KOPT-K1 (cell line): ENCODE results near the gene RDX.
"Not testable (repeated sequence)": the region's sequence is repeated elsewhere in the genome, so short reads cannot be mapped to it uniquely, and the experiment has no call there.

Experiments
- H3K27ac ChIP-seq: fragments of 200-600 bp; sonication (generic); 2 replicates; pipeline ENCODE4 v1.5.1; 2016; ENCODE audit warnings: antibody characterized with exemption, mild to moderate bottlenecking, low read depth, low read length; ENCODE audit not compliant: poor library complexity, severe bottlenecking
- H3K36me3 ChIP-seq: fragments of 200-600 bp; sonication (generic); 2 replicates; pipeline ENCODE4 v1.5.1; 2017; ENCODE audit warnings: antibody characterized with exemption, mild to moderate bottlenecking, low read length, moderate library complexity; ENCODE audit not compliant: insufficient read depth
- H3K9me3 ChIP-seq: fragments of 200-600 bp; sonication (generic); 2 replicates; pipeline ENCODE4 v1.5.1; 2017; ENCODE audit warnings: antibody characterized with exemption, low read length, mild to moderate bottlenecking; ENCODE audit not compliant: insufficient read depth, poor library complexity, severe bottlenecking

The RDX gene

DNA sequence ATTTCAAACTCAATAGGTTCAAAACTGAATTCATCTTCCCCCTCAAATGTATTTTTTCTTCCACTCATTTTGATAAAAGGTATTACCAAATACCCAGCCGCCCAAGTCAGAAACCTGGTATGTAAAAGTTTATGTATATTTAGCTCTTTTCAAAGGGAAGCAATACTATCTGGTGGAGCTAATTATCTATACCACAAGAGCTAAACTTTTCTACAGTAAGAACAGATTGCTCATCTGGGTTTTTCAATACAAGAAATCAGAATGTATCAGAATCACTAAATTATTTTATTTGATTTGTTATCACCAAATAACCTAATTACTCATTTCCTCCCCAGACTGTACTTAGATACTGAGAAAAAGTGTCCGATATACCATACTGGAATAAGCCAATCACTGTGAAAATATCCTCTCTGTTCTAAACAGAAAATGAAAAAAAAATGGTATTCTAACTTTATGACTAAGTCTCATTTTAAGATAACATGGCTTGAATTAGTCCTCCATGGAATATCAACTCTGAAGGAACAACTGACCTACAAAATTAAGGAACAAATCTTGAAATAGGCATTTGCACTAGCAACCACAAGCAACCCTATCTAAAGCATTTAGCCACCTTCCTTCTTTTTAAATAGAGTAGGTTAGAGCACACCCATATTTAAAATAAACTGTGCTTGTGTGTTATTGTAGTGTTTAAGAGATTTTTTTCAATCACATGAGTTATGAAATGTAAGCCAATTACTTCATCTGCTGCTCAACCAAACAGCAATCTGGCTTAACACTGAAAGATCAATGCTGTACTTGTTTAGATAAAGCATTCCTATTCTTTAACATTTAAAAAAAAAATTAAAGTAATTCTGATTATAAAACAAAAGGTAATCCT is 35.0 kb downstream of the RDX start:
- Histone ChIP-seq H3K36me3 (no peaks in the 10 kb centered on the region), H3K27ac (no peak overlapping the region), H3K9me3 (no peaks in the 10 kb centered on the region)

DNA sequence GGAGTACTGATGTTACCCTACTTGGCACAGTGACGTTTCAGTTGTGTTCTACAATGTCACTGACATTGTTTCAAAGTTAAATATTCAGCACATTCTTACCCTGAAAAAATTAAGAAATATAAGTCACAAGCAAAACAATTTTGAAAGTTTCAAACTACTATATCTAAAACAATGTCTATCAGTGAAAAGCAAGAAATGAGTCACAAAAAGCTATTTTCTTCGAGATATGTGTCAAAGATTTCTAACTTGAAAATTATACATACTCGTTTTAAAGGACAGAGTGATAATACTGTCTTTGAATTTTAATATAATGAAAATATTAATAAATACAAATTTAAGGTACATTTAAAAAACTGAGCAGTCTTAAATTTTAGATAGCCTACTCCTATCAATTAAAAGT is 42.9 kb downstream of the RDX start:
- Histone ChIP-seq H3K9me3 (no peaks in the 10 kb centered on the region), H3K36me3 (no peaks in the 10 kb centered on the region), H3K27ac (no peak overlapping the region)

DNA sequence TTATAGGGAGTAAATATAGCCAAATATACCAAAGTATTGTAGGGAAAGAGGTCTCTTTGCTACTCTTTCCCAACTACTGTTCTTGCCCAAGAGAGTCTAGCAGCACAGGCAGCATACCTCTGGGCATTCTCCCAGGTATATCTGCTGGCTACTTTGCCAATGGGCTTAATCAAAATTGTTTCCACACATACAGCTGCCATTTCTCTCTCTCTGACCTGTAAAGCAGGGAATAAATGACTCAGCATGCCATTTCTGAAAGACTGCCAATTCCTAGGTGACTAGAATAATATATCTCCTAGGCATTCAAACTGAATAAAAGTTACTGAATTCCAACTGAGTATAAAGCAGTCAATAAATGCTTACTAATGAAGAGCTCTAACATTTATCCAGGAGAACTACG is 44.6 kb downstream of the RDX start:
- no peaks in the 10 kb centered on the region for H3K36me3 ChIP-seq
- no peak overlapping the region for H3K27ac ChIP-seq
- no peaks in the 10 kb centered on the region for H3K9me3 ChIP-seq

DNA sequence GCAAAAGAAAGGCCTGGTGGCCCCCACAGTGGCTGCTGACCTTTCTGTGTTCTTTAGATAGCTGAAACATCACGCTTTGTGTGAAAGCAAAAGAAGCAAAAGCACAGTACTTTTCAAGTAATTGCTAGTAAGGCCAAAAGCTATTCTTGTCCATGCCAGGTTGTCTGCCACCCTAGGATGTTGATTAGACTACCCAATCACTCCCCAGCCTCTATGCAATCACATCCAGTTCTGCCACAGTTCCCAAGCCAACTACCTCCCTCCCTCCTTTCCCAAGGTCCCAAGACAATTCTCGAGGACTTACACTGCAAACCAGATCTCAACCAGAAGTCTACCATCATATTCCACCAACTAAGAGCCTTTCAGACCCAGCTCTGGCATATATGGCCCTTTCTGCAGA is 46.2 kb downstream of the RDX start:
- no peak overlapping the region for H3K27ac ChIP-seq

DNA sequence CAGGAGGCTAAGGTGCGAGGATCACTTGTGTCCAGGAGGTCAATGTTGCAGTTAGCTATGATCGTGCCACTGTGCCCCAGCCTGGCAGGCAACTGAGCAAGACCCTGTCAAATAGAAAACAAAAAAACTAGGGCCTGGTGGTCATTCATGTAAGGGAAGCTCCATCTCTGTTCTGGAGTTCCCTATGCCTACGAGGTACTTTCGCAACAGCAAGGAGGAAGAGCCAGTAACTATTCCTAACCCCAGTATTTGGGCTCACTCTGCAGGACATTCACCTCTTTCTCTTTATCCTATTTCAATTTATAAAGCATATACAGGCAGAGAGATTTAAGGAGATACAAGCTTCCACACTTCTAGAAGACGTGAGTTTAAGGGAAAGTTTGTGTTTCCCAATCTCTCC is 46.6 kb downstream of the RDX start:
- H3K36me3 ChIP-seq, result no peaks in the 10 kb centered on the region
- no peaks in the 10 kb centered on the region for H3K9me3 ChIP-seq
- H3K27ac ChIP-seq, result no peak overlapping the region

More for the DNA sequence above, 46.2 kb downstream of the RDX start:
- H3K9me3 ChIP-seq, result no peaks in the 10 kb centered on the region
- no peaks in the 10 kb centered on the region for H3K36me3 ChIP-seq

DNA sequence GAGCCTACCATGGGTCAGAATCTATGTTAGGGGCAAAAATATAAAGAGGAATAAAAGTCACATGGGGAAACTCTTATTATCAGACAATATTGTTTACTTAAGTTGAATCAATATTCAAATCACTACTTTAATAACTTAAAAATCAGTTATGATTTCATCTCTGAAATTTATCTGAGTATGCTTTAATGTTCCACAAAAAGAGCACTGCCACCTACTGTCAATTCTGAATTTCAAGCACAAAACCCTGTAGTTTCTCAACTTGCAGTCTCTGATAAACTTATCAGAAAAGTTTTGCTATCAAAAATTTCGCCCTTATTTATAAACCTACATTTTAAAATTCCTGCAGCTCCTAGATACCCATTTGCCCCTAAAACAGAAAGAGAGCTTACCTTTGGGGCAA is 47.3 kb downstream of the RDX start:
- Histone ChIP-seq H3K27ac (no peak overlapping the region), H3K9me3 (no peaks in the 10 kb centered on the region), H3K36me3 (no peaks in the 10 kb centered on the region)

DNA sequence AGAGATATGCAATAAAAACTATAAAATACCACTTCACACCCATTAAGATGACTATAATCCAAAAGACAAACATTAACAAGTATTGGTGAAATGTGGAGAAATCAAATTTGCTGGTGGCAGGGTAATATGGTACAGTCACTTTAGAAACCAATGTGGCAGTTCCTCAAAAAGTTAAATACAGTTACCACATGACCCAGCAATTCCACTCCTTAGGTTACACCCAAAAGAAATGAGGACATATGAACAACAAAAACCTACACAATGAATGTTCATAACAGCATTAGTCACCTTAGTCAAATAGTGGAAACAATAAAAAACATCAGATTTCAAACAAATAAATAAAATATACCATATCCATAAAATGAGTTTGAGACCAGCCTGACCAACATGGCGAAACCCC is 52.6 kb downstream of the RDX start:
- H3K27ac ChIP-seq, result no peak overlapping the region
- H3K36me3 ChIP-seq, result no peaks in the 10 kb centered on the region
- no peaks in the 10 kb centered on the region for H3K9me3 ChIP-seq

DNA sequence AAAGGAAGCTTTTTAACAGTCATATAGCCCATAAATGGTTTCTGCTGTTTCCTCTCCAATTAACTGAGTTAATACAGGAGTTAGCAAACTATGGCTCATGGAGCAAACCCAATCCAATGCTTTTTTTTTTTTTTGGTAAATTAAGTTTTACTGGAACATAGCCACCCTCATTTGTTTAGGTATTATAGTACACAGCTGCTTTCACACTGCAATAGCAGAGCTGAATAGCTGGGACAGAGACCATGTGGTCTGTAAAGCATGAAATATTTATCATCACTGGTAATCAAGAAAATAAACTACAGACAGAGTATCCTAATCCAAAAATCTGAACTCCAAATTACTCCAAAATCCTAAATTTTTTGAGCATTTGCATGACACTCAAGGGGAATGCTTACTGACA is 53.7 kb downstream of the RDX start:
- Histone ChIP-seq H3K27ac (no peak overlapping the region), H3K36me3 (no peaks in the 10 kb centered on the region), H3K9me3 (no peaks in the 10 kb centered on the region)

DNA sequence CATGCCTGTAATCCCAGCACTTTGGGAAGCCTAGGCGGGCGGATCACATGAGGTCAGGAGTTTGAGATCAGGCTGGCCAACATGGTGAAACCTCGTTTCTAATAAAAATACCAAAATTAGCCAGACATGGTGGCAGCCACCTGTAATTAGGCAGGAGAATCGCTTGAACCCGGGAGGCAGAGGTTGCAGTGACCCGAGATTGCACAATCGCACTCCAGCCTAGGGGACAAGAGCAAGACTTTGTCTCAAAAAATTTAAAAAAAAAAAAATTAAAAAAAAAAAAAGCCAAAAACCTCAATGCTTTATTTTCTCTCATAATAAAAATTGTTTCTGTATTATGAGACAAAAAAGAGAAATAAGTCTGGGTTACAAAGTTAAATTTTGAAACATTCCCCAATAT is 54.2 kb downstream of the RDX start:
- H3K9me3 ChIP-seq, result no peaks in the 10 kb centered on the region
- no peaks in the 10 kb centered on the region for H3K36me3 ChIP-seq
- H3K27ac ChIP-seq, result no peak overlapping the region

DNA sequence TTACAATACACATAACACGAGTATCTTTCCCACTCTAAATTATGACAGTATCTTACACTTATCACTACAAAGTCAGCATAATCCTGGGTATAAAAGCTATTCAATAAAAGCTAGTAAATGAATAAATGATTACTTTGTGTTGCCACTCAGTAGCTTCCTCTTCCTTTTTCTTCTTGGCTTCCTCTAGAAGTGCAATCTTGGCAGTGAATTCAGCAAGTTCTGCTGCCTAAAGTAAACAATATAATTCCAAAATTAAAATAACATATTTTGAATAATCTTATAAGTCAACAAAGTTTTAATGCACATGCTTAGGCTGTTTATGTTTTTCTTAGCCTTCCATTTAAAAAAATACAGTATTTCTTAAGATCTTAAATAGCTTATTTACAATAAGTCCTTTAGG is 60.4 kb downstream of the RDX start:
- Histone ChIP-seq H3K27ac (no peak overlapping the region), H3K36me3 (no peaks in the 10 kb centered on the region), H3K9me3 (no peaks in the 10 kb centered on the region)

DNA sequence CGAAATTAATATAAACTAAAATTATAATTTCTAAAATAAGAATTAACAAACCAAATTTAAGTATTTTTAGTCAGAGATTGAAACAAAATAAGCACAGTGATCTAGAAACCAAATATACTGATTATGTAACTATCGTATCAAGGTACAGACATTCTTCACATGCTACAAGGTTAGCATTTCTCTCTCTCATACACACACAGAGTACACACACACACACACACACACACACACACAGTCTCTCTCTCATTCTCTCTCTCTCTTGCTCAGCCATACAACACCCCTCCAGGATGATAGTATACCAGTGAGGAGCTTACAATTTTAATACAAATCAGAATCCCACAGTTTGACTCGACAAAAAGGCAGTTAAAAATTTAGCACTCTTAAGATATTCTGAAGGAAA is 66.0 kb downstream of the RDX start:
- H3K27ac ChIP-seq, result no peak overlapping the region
- H3K36me3 ChIP-seq, result no peaks in the 10 kb centered on the region
- H3K9me3 ChIP-seq, result no peaks in the 10 kb centered on the region

DNA sequence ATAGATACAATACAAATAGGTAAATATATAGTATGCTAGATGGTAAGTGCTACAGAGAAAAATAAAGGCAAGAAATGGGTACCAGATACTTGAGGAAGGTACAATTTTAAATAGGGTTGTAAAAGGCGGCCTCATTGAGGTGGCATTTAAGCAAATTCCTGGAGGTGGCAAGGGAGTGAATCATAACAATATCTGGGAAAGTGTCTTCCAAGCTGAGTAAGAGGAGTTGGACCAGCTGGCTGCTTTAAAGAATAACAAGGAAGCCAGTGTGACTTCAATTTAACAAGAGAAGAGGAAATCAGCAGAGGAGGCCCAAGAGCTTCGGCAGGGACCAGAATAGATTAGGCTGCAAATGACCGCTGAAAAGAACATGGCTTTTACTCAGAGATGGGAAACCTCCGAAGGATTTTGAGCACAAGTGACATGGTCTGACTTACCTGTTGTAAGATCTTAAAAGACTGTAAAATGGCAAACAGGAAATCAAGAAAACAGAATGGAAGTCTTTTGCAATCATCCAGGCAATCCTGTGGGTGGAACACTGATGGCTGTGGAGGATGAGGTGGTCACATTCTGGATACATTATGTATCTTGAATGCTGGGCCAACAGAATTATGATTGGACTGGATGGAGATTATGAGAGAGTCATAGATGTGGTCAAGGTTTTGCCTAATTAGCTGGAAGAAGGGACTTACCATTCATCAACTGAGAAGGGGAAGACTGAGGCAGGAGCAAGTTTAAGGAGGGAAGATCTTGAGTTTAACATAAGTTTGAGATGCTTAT is 77.2 kb downstream of the RDX start:
- Histone ChIP-seq H3K9me3 (no peaks in the 10 kb centered on the region), H3K27ac (no peak overlapping the region), H3K36me3 (no peaks in the 10 kb centered on the region)

DNA sequence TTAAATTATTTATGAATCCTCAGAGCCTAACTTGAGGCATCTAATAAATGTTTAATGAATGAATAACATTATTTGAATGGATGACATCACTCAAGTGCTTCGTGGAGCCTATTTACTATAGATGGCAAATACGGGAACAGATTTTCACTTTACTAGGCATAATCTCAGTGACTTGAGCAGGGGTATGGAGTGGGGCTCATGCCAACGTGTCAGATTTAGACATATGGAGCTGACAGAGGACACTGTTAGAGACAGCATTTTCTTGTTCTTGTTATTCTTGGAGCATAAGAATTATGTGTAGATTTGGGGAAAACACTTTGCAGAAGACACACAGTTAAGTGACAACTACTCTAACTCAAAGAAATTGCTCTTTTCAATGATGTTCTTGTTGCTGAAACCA is 78.5 kb downstream of the RDX start:
- H3K9me3 ChIP-seq, result no peaks in the 10 kb centered on the region
- H3K36me3 ChIP-seq, result no peaks in the 10 kb centered on the region
- H3K27ac ChIP-seq, result no peak overlapping the region

DNA sequence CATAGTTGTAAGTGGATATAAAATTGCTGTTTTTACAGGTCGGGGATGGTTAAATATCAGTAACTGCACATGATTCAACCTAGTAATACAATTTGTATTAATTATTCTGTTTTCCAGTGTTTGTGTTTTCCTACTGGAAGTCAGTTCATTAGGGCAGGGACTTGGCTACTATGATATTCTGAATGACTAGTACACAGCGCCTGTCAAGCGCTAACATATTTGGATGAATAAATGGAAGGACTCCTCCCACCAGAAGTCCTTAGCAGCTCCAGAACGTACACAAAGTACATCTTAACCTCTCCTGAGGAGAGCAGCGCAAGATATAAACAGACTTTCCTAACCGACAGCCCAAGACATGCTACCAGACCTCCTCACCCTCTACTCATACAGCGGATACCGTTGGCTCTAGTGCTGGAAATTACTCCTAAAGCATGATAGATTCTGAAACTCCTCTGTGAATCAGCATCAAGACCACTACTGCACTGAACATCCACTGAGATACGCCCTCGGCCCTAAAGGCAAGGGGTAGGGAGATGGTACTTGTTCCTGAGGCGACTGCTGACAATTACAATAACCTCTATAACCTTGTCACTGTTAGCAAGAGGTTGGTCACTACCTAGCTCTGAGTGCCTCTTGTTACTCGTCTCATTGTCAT is 79.1 kb downstream of the RDX start:
- no peaks in the 10 kb centered on the region for H3K9me3 ChIP-seq
- no peak overlapping the region for H3K27ac ChIP-seq
- no peaks in the 10 kb centered on the region for H3K36me3 ChIP-seq

DNA sequence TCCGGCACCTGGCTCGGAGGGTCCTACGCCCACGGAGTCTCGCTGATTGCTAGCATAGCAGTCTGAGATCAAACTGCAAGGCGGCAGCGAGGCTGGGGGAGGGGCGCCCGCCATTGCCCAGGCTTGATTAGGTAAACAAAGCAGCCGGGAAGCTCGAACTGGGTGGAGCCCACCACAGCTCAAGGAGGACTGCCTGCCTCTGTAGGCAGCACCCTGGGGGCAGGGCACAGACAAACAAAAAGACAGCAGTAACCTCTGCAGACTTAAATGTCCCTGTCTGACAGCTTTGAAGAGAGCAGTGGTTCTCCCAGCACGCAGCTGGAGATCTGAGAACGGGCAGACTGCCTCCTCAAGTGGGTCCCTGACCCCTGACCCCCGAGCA is 87.1 kb downstream of the RDX start:
- not testable (repeated sequence) for H3K9me3 ChIP-seq, H3K27ac ChIP-seq, H3K36me3 ChIP-seq
